K562 (cell line): ENCODE results near the gene SCUBE1. TPM values are rescaled to one million over a fixed set of nuclear protein-coding genes. Genes with fewer than 3 reads are reported as not detected.

Experiments
- ATAC-seq: fragments of 200-7000 bp; cut with Tn5 transposase; 3 replicates; pipeline ENCODE4 v1.9.1; 2020; ENCODE audit warnings: moderate library complexity
- BruUV-seq: library from RNA; stranded (reverse); fragments of 400-500 nt; replicated peaks from 2 replicates; lab custom pipeline; 2021; lab: Mats Ljungman, UMichigan
- CTCF ChIA-PET: fragments of 300-600 bp; formaldehyde crosslinking; extraction: SDS; loops from one replicate; lab custom pipeline; 2021; ENCODE audit warnings: low intra/inter-chr PET ratio; lab: Yijun Ruan, JAX
- POLR2A ChIA-PET: fragments of 300-600, 350-650 bp; sonication (Branson Sonifier 250); formaldehyde crosslinking; extraction: SDS; loops from one replicate; lab custom pipeline; 2021; ENCODE audit warnings: antibody characterized with exemption, inconsistent platforms; lab: Yijun Ruan, JAX
- DNase-seq, 4 experiments: peaks; one replicate each; pipeline versions ENCODE4 v3.0.0 to v3.0.0-alpha.2; 2011 to 2018; ENCODE audit warnings: low spot score in 3 of 4, mixed read lengths in 3 of 4; ENCODE audit errors: extremely low read depth in 1 of 4
- FAIRE-seq: peaks from 2 replicates; lab custom pipeline; 2011; peaks lifted over from hg19 to GRCh38; lab: Jason Lieb, UNC
- H2AFZ ChIP-seq: 2 replicates; pipeline ENCODE4 v1.6.0; 2011; ENCODE audit warnings: low read depth, low read length, control low read depth, inconsistent platforms
- H3K27ac ChIP-seq: fragments of 200-600 bp; 3 replicates; pipeline ENCODE4 v1.8.0; 2011; ENCODE audit warnings: low read depth, mild to moderate bottlenecking, control low read depth, inconsistent platforms, low read length, moderate library complexity, mixed read lengths; ENCODE audit errors: extremely low read depth
- H3K27me3 ChIP-seq, 2 experiments: fragments of 300-600 bp in 1 of 2; 2 replicates in 1 of 2; 3 replicates in 1 of 2; pipeline versions ENCODE4 v1.6.0 to v1.8.0; 2011; ENCODE audit warnings: inconsistent platforms in 2 of 2, low read length in 2 of 2, mild to moderate bottlenecking in 1 of 2, mixed read lengths in 1 of 2, moderate library complexity in 1 of 2; ENCODE audit not compliant: control insufficient read depth in 2 of 2, insufficient read depth in 2 of 2
- H3K36me3 ChIP-seq: fragments of 300-600 bp; 3 replicates; pipeline ENCODE4 v1.8.0; 2011; ENCODE audit warnings: mild to moderate bottlenecking, low read length, inconsistent platforms; ENCODE audit not compliant: control insufficient read depth, insufficient read depth
- H3K4me1 ChIP-seq, 2 experiments: fragments of 200-600 bp in 1 of 2; replicated peaks in 1 of 2; 2 replicates in 1 of 2; 3 replicates in 1 of 2; pipeline versions ENCODE4 v1.5.1 to v1.8.0; 2011; ENCODE audit warnings: inconsistent platforms in 2 of 2, low read length in 2 of 2, mild to moderate bottlenecking in 1 of 2, mixed read lengths in 1 of 2, moderate library complexity in 1 of 2; ENCODE audit not compliant: control insufficient read depth in 2 of 2, insufficient read depth in 2 of 2
- H3K4me2 ChIP-seq: 2 replicates; pipeline ENCODE4 v1.6.1; 2011; ENCODE audit warnings: low read length, control low read depth, inconsistent platforms, mixed read lengths; ENCODE audit not compliant: insufficient read depth
- H3K4me3 ChIP-seq: fragments of 200-600 bp; sonication (generic), shearing (Covaris generic); 2 replicates; pipeline ENCODE4 v1.5.1; 2016; ENCODE audit warnings: control low read depth, inconsistent platforms
- H3K79me2 ChIP-seq: fragments of 200-600 bp; 3 replicates; pipeline ENCODE4 v1.8.0; 2011; ENCODE audit warnings: low read length, inconsistent platforms; ENCODE audit not compliant: control insufficient read depth, insufficient read depth
- H3K9ac ChIP-seq, 2 experiments: 2 replicates each; pipeline versions ENCODE4 v1.6.0 to v1.6.1; 2011; ENCODE audit warnings: low read depth in 2 of 2, low read length in 2 of 2, control low read depth in 1 of 2, inconsistent platforms in 1 of 2, mild to moderate bottlenecking in 1 of 2, mixed read lengths in 1 of 2; ENCODE audit not compliant: insufficient read depth in 1 of 2
- H3K9me1 ChIP-seq: one replicate; pipeline ENCODE4 v1.6.0; 2011; ENCODE audit warnings: inconsistent platforms, mild to moderate bottlenecking, low read length, moderate library complexity; ENCODE audit not compliant: control insufficient read depth, insufficient read depth
- H3K9me3 ChIP-seq: replicated peaks from 2 replicates; pipeline ENCODE4 v1.5.1; 2011; ENCODE audit warnings: low read depth, low read length, inconsistent platforms; ENCODE audit not compliant: control insufficient read depth, insufficient read depth
- H4K20me1 ChIP-seq: replicated peaks from 2 replicates; pipeline ENCODE4 v1.6.1; 2011; ENCODE audit warnings: low read length, inconsistent platforms, mixed read lengths; ENCODE audit not compliant: control insufficient read depth, insufficient read depth
- CCAR2 ChIP-seq: fragments of 200-400 bp; formaldehyde crosslinking; IDR thresholded peaks from 2 replicates; pipeline ENCODE4 v1.6.1; 2017; ENCODE audit warnings: mild to moderate bottlenecking, low read depth, low read length
- GATAD2A ChIP-seq: fragments of 450-650 bp; IDR thresholded peaks from 2 replicates; pipeline ENCODE4 v1.6.1; 2017
- GATAD2B ChIP-seq: fragments of 450-650 bp; IDR thresholded peaks from 2 replicates; pipeline ENCODE4 v1.6.1; 2017; ENCODE audit warnings: mild to moderate bottlenecking, borderline replicate concordance
- TCFL5 ChIP-seq: fragments of 250-450 bp; sonication (Bioruptor Pico); conservative IDR thresholded peaks from 2 replicates; pipeline ENCODE4 v1.6.1; 2021; ENCODE audit warnings: mild to moderate bottlenecking, moderate library complexity, matching md5 sums
- ZBTB17 ChIP-seq: fragments of 450-650 bp; formaldehyde crosslinking; IDR thresholded peaks from 2 replicates; pipeline ENCODE4 v1.4.0; 2020; ENCODE audit warnings: mild to moderate bottlenecking
- ZNF133 ChIP-seq: fragments of 250-450 bp; sonication (Bioruptor Pico); IDR thresholded peaks from 2 replicates; pipeline ENCODE4 v1.4.0; 2020; ENCODE audit warnings: mild to moderate bottlenecking
- whole genome bisulfite sequencing: fragments of 100-300 bp; shearing (Covaris generic); methylation state at CpG from one replicate; pipeline ENCODE4 v1.1.6; 2016; ENCODE audit warnings: low coverage, mixed read lengths; ENCODE audit not compliant: insufficient coverage; ENCODE audit errors: missing lambda C conversion rate; 5-methylcytosine and 5-hydroxymethylcytosine counted together
- in situ Hi-C: fragments of 300-500 bp; cut with MboI; formaldehyde crosslinking; loops from 4 replicates; pipeline ENCODE4 v1.15.0; 2018; ENCODE audit warnings: inconsistent platforms, mixed read lengths
- intact Hi-C: fragments of 100-400 bp; cut with micrococcal nuclease; formaldehyde crosslinking; loops from 2 replicates; pipeline ENCODE4 v1.14.2; 2022
- polyA plus RNA-seq, 8 experiments: library from polyadenylated mRNA; depleted of rRNA in 4 of 8; stranded (reverse) in 5 of 8; unstranded in 3 of 8; fragments of >200 nt; fragmentation: Nextera tagmentation in 2 of 8; fragmentation: Illumina TruSeq in 1 of 8; extraction: Ambion mirVana in 2 of 8; extraction: Trizol in 1 of 8; gene quantifications; 2 replicates each; pipeline versions ENCODE4 v1.2.1 to v1.2.3, GENCODE V29; 2011 to 2014; ENCODE audit warnings: inconsistent platforms in 1 of 8, missing spikeins in 1 of 8
- total RNA-seq, 7 experiments: library from RNA; depleted of rRNA in 6 of 7; stranded (reverse); fragments of >200 nt in 6 of 7; fragmentation: Illumina TruSeq in 2 of 7; extraction: Trizol in 2 of 7; gene quantifications; 2 replicates each; pipeline versions ENCODE4 v1.2.1 to v1.2.3, GENCODE V29; 2011 to 2021; ENCODE audit warnings: low replicate concordance in 1 of 7
- TF ChIP-seq, protein P1 (sequence below): sonication (generic); formaldehyde crosslinking; IDR thresholded peaks from 2 replicates; pipeline ENCODE4 v1.8.0; 2022; ENCODE audit warnings: mild to moderate bottlenecking, missing genetic modification reagents, borderline replicate concordance
- TF ChIP-seq, protein P2 (sequence below): sonication (generic); formaldehyde crosslinking; IDR thresholded peaks from 2 replicates; pipeline ENCODE4 v1.8.1; 2022; ENCODE audit warnings: missing genetic modification reagents
- TF ChIP-seq, protein P3 (sequence below): fragments of 450-650 bp; formaldehyde crosslinking; conservative IDR thresholded peaks from 2 replicates; pipeline ENCODE4 v1.4.0; 2022; ENCODE audit warnings: mild to moderate bottlenecking, missing genetic modification characterization
- TF ChIP-seq, protein P4 (sequence below): fragments of 450-650 bp; IDR thresholded peaks from 2 replicates; pipeline ENCODE4 v1.6.1; 2014; ENCODE audit warnings: low read depth, mild to moderate bottlenecking, moderate library complexity, borderline replicate concordance

Gene SCUBE1
- total and polyA plus RNA-seq, 9 of the 15 experiments (the other 6 are each of a cell fraction or from before 2014, with no cell fraction given): 0.03 to 0.47 (median 0.29) TPM; not detected in 6

DNA sequence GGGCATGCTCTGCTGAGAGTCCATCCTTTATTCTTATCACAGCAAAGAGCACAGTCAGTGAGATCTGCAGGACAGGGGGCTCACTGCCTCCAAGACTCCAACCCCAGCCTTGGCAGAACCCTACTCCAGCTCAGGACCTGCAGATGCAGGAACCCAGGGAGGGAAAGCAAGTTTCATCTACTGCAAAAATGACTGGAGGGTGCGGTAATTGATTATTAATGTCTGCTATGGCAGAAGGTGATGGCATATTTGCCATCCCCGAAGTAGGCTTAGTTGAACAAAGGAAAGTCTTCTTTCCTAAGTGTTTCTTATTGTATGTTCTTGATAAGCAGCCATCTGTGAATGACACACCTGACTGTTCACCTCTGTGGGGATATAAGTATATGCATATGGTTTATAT lies 9.2 kb downstream of the SCUBE1 start:
- ChIA-PET POLR2A (no interaction called here), CTCF (no interaction called here)
- no peak overlapping the region for H2AFZ ChIP-seq
- H3K27ac ChIP-seq: no peak overlapping the region
- in situ Hi-C loops: no loop called here
- no peak overlapping the region for H3K9ac ChIP-seq
- H3K4me1 ChIP-seq: no peaks in the 10 kb centered on the region
- H3K79me2 ChIP-seq: no peaks in the 10 kb centered on the region
- no peaks in the 10 kb centered on the region for H3K36me3 ChIP-seq
- 0% methylated on average over 1 of the region's 2 CpGs for WGBS
- H4K20me1 ChIP-seq: no peaks in the 10 kb centered on the region
- H3K4me3 ChIP-seq: no peak overlapping the region
- peaks cover 0 to 12% of the 10 kb centered on the region in 2 experiments; a peak in 1 of 5 replicates for H3K27me3 ChIP-seq
- H3K9me3 ChIP-seq: no peaks in the 10 kb centered on the region
- peak; percentile 87 for TF ChIP-seq ZBTB17 (CRISPR knock-in tag)
- no peak for TF ChIP-seq ZNF133 (CRISPR knock-in tag)
- intact Hi-C loops: no loop called here
- no TSS peak for BruUV-seq
- H3K9me1 ChIP-seq: no peaks in the 10 kb centered on the region
- no peak overlapping the region for H3K4me2 ChIP-seq
- FAIRE-seq (no peak), ATAC-seq (no peak), DNase-seq (no peak)

DNA sequence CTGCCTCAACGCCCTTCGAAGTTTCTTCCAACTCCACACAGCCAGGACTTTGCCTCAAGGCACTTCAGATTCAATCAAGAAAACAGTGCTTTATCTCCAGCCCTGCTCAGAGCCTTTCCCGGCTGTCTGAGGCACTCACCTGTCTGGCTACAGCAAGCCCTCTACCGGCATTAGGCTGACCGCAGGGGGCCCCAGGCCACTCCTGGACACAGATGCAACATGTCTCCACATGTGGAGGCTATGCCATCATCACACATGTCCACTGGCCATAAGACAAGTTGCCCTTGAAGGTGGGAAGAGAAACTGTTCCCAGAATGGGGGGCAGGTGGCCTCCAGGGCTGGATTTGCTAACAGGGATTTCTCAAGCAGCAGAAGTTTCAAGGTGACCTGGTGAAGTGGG lies 10.0 kb downstream of the SCUBE1 start:
- no TSS peak for BruUV-seq
- H4K20me1 ChIP-seq: no peaks in the 10 kb centered on the region
- H3K4me3 ChIP-seq: no peak overlapping the region
- H3K9me3 ChIP-seq: no peaks in the 10 kb centered on the region
- H3K36me3 ChIP-seq: no peaks in the 10 kb centered on the region
- no peaks in the 10 kb centered on the region for H3K4me1 ChIP-seq
- ChIA-PET POLR2A (no interaction called here), CTCF (no interaction called here)
- H3K9ac ChIP-seq: no peak overlapping the region
- ATAC-seq: no peak
- no peak overlapping the region for H3K27ac ChIP-seq
- WGBS: 3% methylated on average over 5 of the region's 5 CpGs
- H3K9me1 ChIP-seq: no peaks in the 10 kb centered on the region
- no peak overlapping the region for H3K4me2 ChIP-seq
- intact Hi-C loops (no loop called here), in situ Hi-C loops (no loop called here)
- DNase-seq: no peak
- H2AFZ ChIP-seq: no peak overlapping the region
- no peaks in the 10 kb centered on the region for H3K79me2 ChIP-seq
- H3K27me3 ChIP-seq: peaks cover 0 to 12% of the 10 kb centered on the region in 2 experiments; a peak in 2 of 5 replicates
- FAIRE-seq: no peak
- TF ChIP-seq, protein P1, sequence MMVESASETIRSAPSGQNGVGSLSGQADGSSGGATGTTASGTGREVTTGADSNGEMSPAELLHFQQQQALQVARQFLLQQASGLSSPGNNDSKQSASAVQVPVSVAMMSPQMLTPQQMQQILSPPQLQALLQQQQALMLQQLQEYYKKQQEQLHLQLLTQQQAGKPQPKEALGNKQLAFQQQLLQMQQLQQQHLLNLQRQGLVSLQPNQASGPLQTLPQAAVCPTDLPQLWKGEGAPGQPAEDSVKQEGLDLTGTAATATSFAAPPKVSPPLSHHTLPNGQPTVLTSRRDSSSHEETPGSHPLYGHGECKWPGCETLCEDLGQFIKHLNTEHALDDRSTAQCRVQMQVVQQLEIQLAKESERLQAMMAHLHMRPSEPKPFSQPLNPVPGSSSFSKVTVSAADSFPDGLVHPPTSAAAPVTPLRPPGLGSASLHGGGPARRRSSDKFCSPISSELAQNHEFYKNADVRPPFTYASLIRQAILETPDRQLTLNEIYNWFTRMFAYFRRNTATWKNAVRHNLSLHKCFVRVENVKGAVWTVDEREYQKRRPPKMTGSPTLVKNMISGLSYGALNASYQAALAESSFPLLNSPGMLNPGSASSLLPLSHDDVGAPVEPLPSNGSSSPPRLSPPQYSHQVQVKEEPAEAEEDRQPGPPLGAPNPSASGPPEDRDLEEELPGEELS (CRISPR knock-in tag): no peak
- TF ChIP-seq CCAR2: no peak
- TF ChIP-seq, protein P2, sequence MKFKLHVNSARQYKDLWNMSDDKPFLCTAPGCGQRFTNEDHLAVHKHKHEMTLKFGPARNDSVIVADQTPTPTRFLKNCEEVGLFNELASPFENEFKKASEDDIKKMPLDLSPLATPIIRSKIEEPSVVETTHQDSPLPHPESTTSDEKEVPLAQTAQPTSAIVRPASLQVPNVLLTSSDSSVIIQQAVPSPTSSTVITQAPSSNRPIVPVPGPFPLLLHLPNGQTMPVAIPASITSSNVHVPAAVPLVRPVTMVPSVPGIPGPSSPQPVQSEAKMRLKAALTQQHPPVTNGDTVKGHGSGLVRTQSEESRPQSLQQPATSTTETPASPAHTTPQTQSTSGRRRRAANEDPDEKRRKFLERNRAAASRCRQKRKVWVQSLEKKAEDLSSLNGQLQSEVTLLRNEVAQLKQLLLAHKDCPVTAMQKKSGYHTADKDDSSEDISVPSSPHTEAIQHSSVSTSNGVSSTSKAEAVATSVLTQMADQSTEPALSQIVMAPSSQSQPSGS (CRISPR knock-in tag): no peak
- no peak for TF ChIP-seq GATAD2A
- TF ChIP-seq, protein P3, sequence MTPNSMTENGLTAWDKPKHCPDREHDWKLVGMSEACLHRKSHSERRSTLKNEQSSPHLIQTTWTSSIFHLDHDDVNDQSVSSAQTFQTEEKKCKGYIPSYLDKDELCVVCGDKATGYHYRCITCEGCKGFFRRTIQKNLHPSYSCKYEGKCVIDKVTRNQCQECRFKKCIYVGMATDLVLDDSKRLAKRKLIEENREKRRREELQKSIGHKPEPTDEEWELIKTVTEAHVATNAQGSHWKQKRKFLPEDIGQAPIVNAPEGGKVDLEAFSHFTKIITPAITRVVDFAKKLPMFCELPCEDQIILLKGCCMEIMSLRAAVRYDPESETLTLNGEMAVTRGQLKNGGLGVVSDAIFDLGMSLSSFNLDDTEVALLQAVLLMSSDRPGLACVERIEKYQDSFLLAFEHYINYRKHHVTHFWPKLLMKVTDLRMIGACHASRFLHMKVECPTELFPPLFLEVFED (CRISPR knock-in tag): no peak
- TF ChIP-seq, protein P4, sequence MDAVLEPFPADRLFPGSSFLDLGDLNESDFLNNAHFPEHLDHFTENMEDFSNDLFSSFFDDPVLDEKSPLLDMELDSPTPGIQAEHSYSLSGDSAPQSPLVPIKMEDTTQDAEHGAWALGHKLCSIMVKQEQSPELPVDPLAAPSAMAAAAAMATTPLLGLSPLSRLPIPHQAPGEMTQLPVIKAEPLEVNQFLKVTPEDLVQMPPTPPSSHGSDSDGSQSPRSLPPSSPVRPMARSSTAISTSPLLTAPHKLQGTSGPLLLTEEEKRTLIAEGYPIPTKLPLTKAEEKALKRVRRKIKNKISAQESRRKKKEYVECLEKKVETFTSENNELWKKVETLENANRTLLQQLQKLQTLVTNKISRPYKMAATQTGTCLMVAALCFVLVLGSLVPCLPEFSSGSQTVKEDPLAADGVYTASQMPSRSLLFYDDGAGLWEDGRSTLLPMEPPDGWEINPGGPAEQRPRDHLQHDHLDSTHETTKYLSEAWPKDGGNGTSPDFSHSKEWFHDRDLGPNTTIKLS: no peak
- no peak for TF ChIP-seq TCFL5 (CRISPR knock-in tag)
- TF ChIP-seq GATAD2B: no peak
